Right atrium auricular region (tissue), 2 donors: ENCODE data around the gene CCDC28A. TPM values are rescaled to one million over a fixed set of nuclear protein-coding genes. Genes with fewer than 3 reads are reported as not detected.

Source experiments
- DNase-seq: peaks from one replicate; pipeline ENCODE4 v3.0.0-alpha.2; 2019; ENCODE audit warnings: low spot score
- H3K27ac ChIP-seq, 2 donors: fragments of 200-600 bp; sonication (generic); 1 replicate in 1 of 2; 2 replicates in 1 of 2; pipeline ENCODE4 v1.5.1; 2016 to 2019
- H3K27me3 ChIP-seq, 2 donors: fragments of 200-600 bp; sonication (generic); one replicate each; pipeline versions ENCODE4 v1.5.1 to v1.6.0; 2017 to 2019
- H3K36me3 ChIP-seq: fragments of 200-600 bp; sonication (generic); one replicate; pipeline ENCODE4 v1.5.1; 2016
- H3K4me1 ChIP-seq, 2 donors: fragments of 200-600 bp; sonication (generic); one replicate each; pipeline versions ENCODE4 v1.5.1 to v1.6.0; 2017 to 2019
- H3K4me3 ChIP-seq, 2 donors: fragments of 200-600 bp; sonication (generic); 1 replicate in 1 of 2; 2 replicates in 1 of 2; pipeline ENCODE4 v1.5.1; 2017 to 2019; ENCODE audit warnings: mild to moderate bottlenecking in 1 of 2, moderate library complexity in 1 of 2
- H3K9me3 ChIP-seq, 2 donors: fragments of 200-600 bp; sonication (generic); one replicate each; pipeline ENCODE4 v1.5.1; 2019
- CTCF ChIP-seq, 2 donors: fragments of 200-600 bp; sonication (generic); IDR thresholded peaks; one replicate each; pipeline ENCODE4 v1.5.1; 2019; ENCODE audit warnings: antibody characterized with exemption in 2 of 2
- total RNA-seq, 2 donors: library from RNA; depleted of rRNA; stranded (reverse); fragments of >200 nt; gene quantifications; one replicate each; pipeline ENCODE4 v1.1.0, GENCODE V29; 2016

Gene CCDC28A
- total RNA-seq, 2 donors from 2014 or later, result 8.7 to 11.0 TPM

- peak; percentile 81 for DNase-seq
- Histone ChIP-seq H3K27ac (peak within 1 kb of the TSS; percentile 70 to 78), H3K4me1 (peaks cover 0 to 12% of the 10 kb centered on the region in 2 donors), H3K36me3 (no peaks in the 10 kb centered on the region), H3K27me3 (no peaks in the 10 kb centered on the region), H3K9me3 (no peaks in the 10 kb centered on the region), H3K4me3 (peak within 1 kb of the TSS; percentile 43 to 53)
- TF ChIP-seq CTCF (IDR thresholded peaks at IDR 0.05), result peak in 1 of 2 donors; percentile 21
These were observed 22.4 kb downstream of the CCDC28A start, which contains the start of gene ECT2L for GRCh38 chr6:138795809-138796603. ECT2L (plus strand) TSS chr6:138796087; CDS start chr6:138813275, 17,188 bp downstream.

GRCh38 chr6:138796771-138797170, 23.2 kb downstream of the CCDC28A start:
- no peaks in the 10 kb centered on the region for H3K9me3 ChIP-seq
- no peak overlapping the region for H3K27ac ChIP-seq
- H3K36me3 ChIP-seq, result no peaks in the 10 kb centered on the region
- peaks cover 0 to 12% of the 10 kb centered on the region in 2 donors for H3K4me1 ChIP-seq
- no peaks in the 10 kb centered on the region for H3K27me3 ChIP-seq
- H3K4me3 ChIP-seq, result no peak overlapping the region
- TF ChIP-seq CTCF (IDR thresholded peaks at IDR 0.05), result no peak
- no peak for DNase-seq

- no peak for TF ChIP-seq CTCF (IDR thresholded peaks at IDR 0.05)
- Histone ChIP-seq H3K27me3 (no peaks in the 10 kb centered on the region), H3K4me1 (peaks cover 0 to 12% of the 10 kb centered on the region in 2 donors), H3K36me3 (no peaks in the 10 kb centered on the region), H3K27ac (no peak overlapping the region), H3K4me3 (no peak overlapping the region), H3K9me3 (no peaks in the 10 kb centered on the region)
- no peak for DNase-seq
These were observed 24.4 kb downstream of the CCDC28A start for GRCh38 chr6:138797806-138798446.

- H3K9me3 ChIP-seq, result no peaks in the 10 kb centered on the region
- H3K4me3 ChIP-seq, result no peak overlapping the region
- no peak for TF ChIP-seq CTCF (IDR thresholded peaks at IDR 0.05)
- H3K36me3 ChIP-seq, result no peaks in the 10 kb centered on the region
- no peak for DNase-seq
- H3K27me3 ChIP-seq, result no peaks in the 10 kb centered on the region
- H3K27ac ChIP-seq, result no peak overlapping the region
- peaks cover 0 to 11% of the 10 kb centered on the region in 2 donors for H3K4me1 ChIP-seq
These were observed 27.0 kb downstream of the CCDC28A start for GRCh38 chr6:138800377-138801150.

GRCh38 chr6:138803331-138803730, 29.8 kb downstream of the CCDC28A start:
- no peak for TF ChIP-seq CTCF (IDR thresholded peaks at IDR 0.05)
- no peaks in the 10 kb centered on the region for H3K4me1 ChIP-seq
- H3K9me3 ChIP-seq, result no peaks in the 10 kb centered on the region
- H3K27me3 ChIP-seq, result no peaks in the 10 kb centered on the region
- no peaks in the 10 kb centered on the region for H3K36me3 ChIP-seq
- H3K4me3 ChIP-seq, result no peak overlapping the region
- DNase-seq, result no peak
- H3K27ac ChIP-seq, result no peak overlapping the region
